NB4 (cell line): ENCODE data around the gene CIB2.

Experiments
- CTCF ChIP-seq: IDR thresholded peaks from one replicate; pipeline ENCODE4 v1.5.1; 2012; ENCODE audit warnings: low read depth, low read length
- TF ChIP-seq, protein P1 (sequence below): IDR thresholded peaks from 2 replicates; pipeline ENCODE4 v1.6.1; 2011; ENCODE audit warnings: low read depth, low read length

GRCh38 chr15:78157203-78157602 lies 26.0 kb upstream of the CIB2 start:
- TF ChIP-seq, protein P1, sequence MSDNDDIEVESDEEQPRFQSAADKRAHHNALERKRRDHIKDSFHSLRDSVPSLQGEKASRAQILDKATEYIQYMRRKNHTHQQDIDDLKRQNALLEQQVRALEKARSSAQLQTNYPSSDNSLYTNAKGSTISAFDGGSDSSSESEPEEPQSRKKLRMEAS: no peak
- TF ChIP-seq CTCF: no peak
